ENCODE data around the gene SERPINA10. TPM values are rescaled to one million over a fixed set of nuclear protein-coding genes. Genes with fewer than 3 reads are reported as not detected.

The SERPINA10 gene
- polyA plus RNA-seq, 1 donor from 2014 or later: not detected

DNA sequence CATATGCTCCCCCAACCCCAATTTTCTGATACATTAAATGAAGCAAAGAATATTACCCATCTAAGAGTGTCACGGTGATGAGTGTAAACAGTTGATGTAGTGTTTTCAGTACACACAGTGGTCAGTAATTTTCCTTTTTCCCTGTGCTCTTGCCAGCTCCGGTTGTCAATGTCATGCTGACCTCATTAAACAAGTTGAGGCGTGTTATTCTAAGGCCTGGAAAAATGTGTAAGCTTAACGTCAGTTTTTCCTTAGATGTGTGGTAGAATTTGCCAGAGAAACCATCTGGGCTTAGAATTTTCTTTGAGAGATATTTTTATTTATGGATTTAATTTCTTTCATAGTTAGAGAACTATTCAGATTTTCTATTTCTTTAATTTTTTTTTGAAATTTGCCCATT, 41.8 kb upstream of the SERPINA10 start:
- TF ChIP-seq TAF1 (IDR thresholded peaks at IDR 0.05; ENCODE audit: low read depth) (no peak), SMC3 (conservative IDR thresholded peaks at IDR 0.05; ENCODE audit: poor library complexity) (no peak), RAD21 (conservative IDR thresholded peaks at IDR 0.05) (no peak), EP300 (conservative IDR thresholded peaks at IDR 0.05; ENCODE audit: poor library complexity, severe bottlenecking) (no peak), MXI1 (conservative IDR thresholded peaks at IDR 0.05; ENCODE audit: poor library complexity, severe bottlenecking) (no peak), EZH2 (IDR thresholded peaks at IDR 0.05; ENCODE audit: borderline replicate concordance, insufficient read depth, low read length, poor library complexity, severe bottlenecking) (no peak), POLR2AphosphoS5 (IDR thresholded peaks at IDR 0.05) (no peak)
- TF ChIP-seq, protein P1, sequence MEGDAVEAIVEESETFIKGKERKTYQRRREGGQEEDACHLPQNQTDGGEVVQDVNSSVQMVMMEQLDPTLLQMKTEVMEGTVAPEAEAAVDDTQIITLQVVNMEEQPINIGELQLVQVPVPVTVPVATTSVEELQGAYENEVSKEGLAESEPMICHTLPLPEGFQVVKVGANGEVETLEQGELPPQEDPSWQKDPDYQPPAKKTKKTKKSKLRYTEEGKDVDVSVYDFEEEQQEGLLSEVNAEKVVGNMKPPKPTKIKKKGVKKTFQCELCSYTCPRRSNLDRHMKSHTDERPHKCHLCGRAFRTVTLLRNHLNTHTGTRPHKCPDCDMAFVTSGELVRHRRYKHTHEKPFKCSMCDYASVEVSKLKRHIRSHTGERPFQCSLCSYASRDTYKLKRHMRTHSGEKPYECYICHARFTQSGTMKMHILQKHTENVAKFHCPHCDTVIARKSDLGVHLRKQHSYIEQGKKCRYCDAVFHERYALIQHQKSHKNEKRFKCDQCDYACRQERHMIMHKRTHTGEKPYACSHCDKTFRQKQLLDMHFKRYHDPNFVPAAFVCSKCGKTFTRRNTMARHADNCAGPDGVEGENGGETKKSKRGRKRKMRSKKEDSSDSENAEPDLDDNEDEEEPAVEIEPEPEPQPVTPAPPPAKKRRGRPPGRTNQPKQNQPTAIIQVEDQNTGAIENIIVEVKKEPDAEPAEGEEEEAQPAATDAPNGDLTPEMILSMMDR (IDR thresholded peaks at IDR 0.05; ENCODE audit: poor library complexity, severe bottlenecking): no peak
- TF ChIP-seq, protein P2, sequence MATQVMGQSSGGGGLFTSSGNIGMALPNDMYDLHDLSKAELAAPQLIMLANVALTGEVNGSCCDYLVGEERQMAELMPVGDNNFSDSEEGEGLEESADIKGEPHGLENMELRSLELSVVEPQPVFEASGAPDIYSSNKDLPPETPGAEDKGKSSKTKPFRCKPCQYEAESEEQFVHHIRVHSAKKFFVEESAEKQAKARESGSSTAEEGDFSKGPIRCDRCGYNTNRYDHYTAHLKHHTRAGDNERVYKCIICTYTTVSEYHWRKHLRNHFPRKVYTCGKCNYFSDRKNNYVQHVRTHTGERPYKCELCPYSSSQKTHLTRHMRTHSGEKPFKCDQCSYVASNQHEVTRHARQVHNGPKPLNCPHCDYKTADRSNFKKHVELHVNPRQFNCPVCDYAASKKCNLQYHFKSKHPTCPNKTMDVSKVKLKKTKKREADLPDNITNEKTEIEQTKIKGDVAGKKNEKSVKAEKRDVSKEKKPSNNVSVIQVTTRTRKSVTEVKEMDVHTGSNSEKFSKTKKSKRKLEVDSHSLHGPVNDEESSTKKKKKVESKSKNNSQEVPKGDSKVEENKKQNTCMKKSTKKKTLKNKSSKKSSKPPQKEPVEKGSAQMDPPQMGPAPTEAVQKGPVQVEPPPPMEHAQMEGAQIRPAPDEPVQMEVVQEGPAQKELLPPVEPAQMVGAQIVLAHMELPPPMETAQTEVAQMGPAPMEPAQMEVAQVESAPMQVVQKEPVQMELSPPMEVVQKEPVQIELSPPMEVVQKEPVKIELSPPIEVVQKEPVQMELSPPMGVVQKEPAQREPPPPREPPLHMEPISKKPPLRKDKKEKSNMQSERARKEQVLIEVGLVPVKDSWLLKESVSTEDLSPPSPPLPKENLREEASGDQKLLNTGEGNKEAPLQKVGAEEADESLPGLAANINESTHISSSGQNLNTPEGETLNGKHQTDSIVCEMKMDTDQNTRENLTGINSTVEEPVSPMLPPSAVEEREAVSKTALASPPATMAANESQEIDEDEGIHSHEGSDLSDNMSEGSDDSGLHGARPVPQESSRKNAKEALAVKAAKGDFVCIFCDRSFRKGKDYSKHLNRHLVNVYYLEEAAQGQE (IDR thresholded peaks at IDR 0.05; ENCODE audit: borderline replicate concordance): no peak
- H3K79me2 ChIP-seq (replicated peaks; ENCODE audit: insufficient read depth, low read length): no peaks in the 10 kb centered on the region
- H3K27ac ChIP-seq (ENCODE audit: low read length): no peak overlapping the region
- no peak overlapping the region for H2AFZ ChIP-seq (ENCODE audit: low read depth, low read length)
- peaks cover 3% of the 10 kb centered on the region for H3K9me3 ChIP-seq (ENCODE audit: low read length)
- H3K27me3 ChIP-seq (ENCODE audit: insufficient read depth, low read depth, low read length): no peaks in the 10 kb centered on the region
- no peak overlapping the region for H3K9ac ChIP-seq (ENCODE audit: low read length)
- H3K36me3 ChIP-seq (ENCODE audit: insufficient read depth, low read length): no peaks in the 10 kb centered on the region
- no peaks in the 10 kb centered on the region for H4K20me1 ChIP-seq (ENCODE audit: insufficient read depth)
- no peak overlapping the region for H3K4me2 ChIP-seq (ENCODE audit: low read length)
- H3F3A ChIP-seq (ENCODE audit: insufficient read depth, low read length, poor library complexity, severe bottlenecking): no peaks in the 10 kb centered on the region
- no peak overlapping the region for H3K4me3 ChIP-seq (ENCODE audit: low read length)
- H3K9me2 ChIP-seq (ENCODE audit: insufficient read depth, low read length): no peaks in the 10 kb centered on the region

DNA sequence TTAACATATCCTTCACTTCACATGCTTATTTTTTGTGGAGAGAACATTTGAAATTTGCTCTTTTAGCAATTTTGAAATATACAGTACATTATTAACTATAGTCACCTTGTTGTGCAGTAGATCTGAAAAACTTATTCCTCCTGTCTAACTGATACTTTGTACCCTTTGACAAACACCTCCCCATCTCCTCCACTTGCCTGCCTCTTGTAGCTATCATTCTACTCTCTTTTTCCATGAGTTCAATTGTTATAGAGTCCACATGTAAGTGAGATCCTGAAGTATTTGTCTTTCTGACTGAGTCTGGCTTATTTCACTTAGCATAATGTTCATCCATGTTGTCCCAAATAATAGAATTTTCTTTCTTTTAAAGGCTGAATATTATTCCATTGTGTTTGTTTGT, 39.5 kb upstream of the SERPINA10 start:
- Histone ChIP-seq H4K20me1 (ENCODE audit: insufficient read depth) (no peaks in the 10 kb centered on the region), H3K9ac (ENCODE audit: low read length) (no peak overlapping the region), H3F3A (ENCODE audit: insufficient read depth, low read length, poor library complexity, severe bottlenecking) (no peaks in the 10 kb centered on the region), H3K4me2 (ENCODE audit: low read length) (no peak overlapping the region), H3K79me2 (replicated peaks; ENCODE audit: insufficient read depth, low read length) (no peaks in the 10 kb centered on the region), H3K4me3 (ENCODE audit: low read length) (no peak overlapping the region), H3K36me3 (ENCODE audit: insufficient read depth, low read length) (no peaks in the 10 kb centered on the region), H2AFZ (ENCODE audit: low read depth, low read length) (no peak overlapping the region), H3K27me3 (ENCODE audit: insufficient read depth, low read depth, low read length) (no peaks in the 10 kb centered on the region), H3K27ac (ENCODE audit: low read length) (no peak overlapping the region), H3K9me3 (ENCODE audit: low read length) (peaks cover 3% of the 10 kb centered on the region), H3K9me2 (ENCODE audit: insufficient read depth, low read length) (no peaks in the 10 kb centered on the region)
- TF ChIP-seq EP300 (conservative IDR thresholded peaks at IDR 0.05; ENCODE audit: poor library complexity, severe bottlenecking): no peak
- TF ChIP-seq MXI1 (conservative IDR thresholded peaks at IDR 0.05; ENCODE audit: poor library complexity, severe bottlenecking): no peak
- TF ChIP-seq RAD21 (conservative IDR thresholded peaks at IDR 0.05): no peak
- no peak for TF ChIP-seq SMC3 (conservative IDR thresholded peaks at IDR 0.05; ENCODE audit: poor library complexity)
- no peak for TF ChIP-seq POLR2AphosphoS5 (IDR thresholded peaks at IDR 0.05)
- TF ChIP-seq EZH2 (IDR thresholded peaks at IDR 0.05; ENCODE audit: borderline replicate concordance, insufficient read depth, low read length, poor library complexity, severe bottlenecking): no peak
- TF ChIP-seq TAF1 (IDR thresholded peaks at IDR 0.05; ENCODE audit: low read depth): no peak
- TF ChIP-seq, protein P1 (IDR thresholded peaks at IDR 0.05; ENCODE audit: poor library complexity, severe bottlenecking): no peak
- TF ChIP-seq, protein P2 (IDR thresholded peaks at IDR 0.05; ENCODE audit: borderline replicate concordance): no peak

Data from neural cell (in vitro differentiated cells).